CD14-positive monocyte (primary cell): Measurements from ENCODE around the gene TSPYL1. TPM values are rescaled to one million over a fixed set of nuclear protein-coding genes. Genes with fewer than 3 reads are reported as not detected.
A peak's percentile ranks its signal among the peaks of the same experiment; 100 is the strongest.

Experiments
- DNase-seq, 3 donors: peaks; one replicate each; pipeline ENCODE4 v3.0.0-alpha.2; 2011 to 2022
- H2AFZ ChIP-seq: 2 replicates; pipeline ENCODE4 v1.6.0; 2012; ENCODE audit warnings: mild to moderate bottlenecking, low read depth, low read length, inconsistent platforms; ENCODE audit not compliant: insufficient read depth, poor library complexity, severe bottlenecking
- H3K27ac ChIP-seq, 2 donors: 1 replicate in 1 of 2; 2 replicates in 1 of 2; pipeline ENCODE4 v1.5.1; 2012 to 2013; ENCODE audit warnings: low read length in 2 of 2, control low read depth in 1 of 2, inconsistent platforms in 1 of 2, low read depth in 1 of 2, mild to moderate bottlenecking in 1 of 2
- H3K27me3 ChIP-seq, 2 donors: one replicate each; pipeline versions ENCODE4 v1.6.0 to v1.6.1; 2011 to 2013; ENCODE audit warnings: low read length in 2 of 2; ENCODE audit not compliant: control insufficient read depth in 2 of 2, insufficient read depth in 2 of 2
- H3K36me3 ChIP-seq, 2 donors: replicated peaks in 1 of 2; 1 replicate in 1 of 2; 2 replicates in 1 of 2; pipeline versions ENCODE4 v1.5.1 to v1.6.1; 2012 to 2013; ENCODE audit warnings: low read length in 2 of 2, control low read depth in 1 of 2, inconsistent platforms in 1 of 2, mild to moderate bottlenecking in 1 of 2; ENCODE audit not compliant: insufficient read depth in 2 of 2, control insufficient read depth in 1 of 2
- H3K4me1 ChIP-seq, 2 donors: 1 replicate in 1 of 2; 2 replicates in 1 of 2; pipeline versions ENCODE4 v1.5.1 to v1.6.1; 2012 to 2013; ENCODE audit warnings: low read length in 2 of 2, control low read depth in 1 of 2, inconsistent platforms in 1 of 2, mild to moderate bottlenecking in 1 of 2, moderate library complexity in 1 of 2; ENCODE audit not compliant: insufficient read depth in 2 of 2, control insufficient read depth in 1 of 2
- H3K4me2 ChIP-seq: replicated peaks from 2 replicates; pipeline ENCODE3; 2012; ENCODE audit warnings: low read length, moderate library complexity, mild to moderate bottlenecking; ENCODE audit not compliant: poor library complexity, severe bottlenecking; ENCODE audit errors: extremely low read depth
- H3K4me3 ChIP-seq, 3 experiments: fragments of 200-600 bp in 1 of 3; sonication (generic) in 1 of 3; replicated peaks in 1 of 3; 1 replicate in 2 of 3; 2 replicates in 1 of 3; pipeline ENCODE4 v1.5.1; 2011 to 2013; ENCODE audit warnings: low read length in 3 of 3, mild to moderate bottlenecking in 3 of 3, control low read depth in 2 of 3, low read depth in 2 of 3, inconsistent platforms in 1 of 3, moderate library complexity in 1 of 3
- H3K79me2 ChIP-seq: 2 replicates; pipeline ENCODE4 v1.6.0; 2012; ENCODE audit warnings: mild to moderate bottlenecking, control low read depth, inconsistent platforms, low read length, moderate library complexity; ENCODE audit not compliant: insufficient read depth
- H3K9ac ChIP-seq: 2 replicates; pipeline ENCODE4 v1.6.0; 2017; ENCODE audit warnings: low read length, mild to moderate bottlenecking; ENCODE audit not compliant: insufficient read depth, poor library complexity, severe bottlenecking
- H3K9me3 ChIP-seq, 2 donors: replicated peaks in 1 of 2; 1 replicate in 1 of 2; 2 replicates in 1 of 2; pipeline versions ENCODE4 v1.5.1 to v1.6.1; 2012 to 2013; ENCODE audit warnings: low read length in 2 of 2, control low read depth in 1 of 2; ENCODE audit not compliant: control insufficient read depth in 1 of 2, insufficient read depth in 1 of 2
- H4K20me1 ChIP-seq: 2 replicates; pipeline ENCODE4 v1.6.0; 2012; ENCODE audit warnings: mild to moderate bottlenecking, low read length, control low read depth, moderate library complexity; ENCODE audit not compliant: insufficient read depth
- H3K27ac Mint-ChIP-seq, 7 donors: one replicate each; pipeline ENCODE4 v1.8.0; 2020; ENCODE audit warnings: mild to moderate bottlenecking in 7 of 7, mixed read lengths in 7 of 7, moderate library complexity in 6 of 7, inconsistent platforms in 2 of 7
- H3K27me3 Mint-ChIP-seq, 3 donors: one replicate each; pipeline ENCODE4 v1.8.0; 2021 to 2022; ENCODE audit warnings: low read depth in 3 of 3, mild to moderate bottlenecking in 3 of 3, mixed read lengths in 3 of 3, moderate library complexity in 3 of 3, inconsistent platforms in 1 of 3
- H3K36me3 Mint-ChIP-seq, 2 donors: one replicate each; pipeline ENCODE4 v1.8.0; 2020; ENCODE audit warnings: mixed read lengths in 2 of 2, inconsistent platforms in 1 of 2, mild to moderate bottlenecking in 1 of 2
- H3K4me1 Mint-ChIP-seq: one replicate; pipeline ENCODE4 v1.8.0; 2020; ENCODE audit warnings: mild to moderate bottlenecking, mixed read lengths
- H3K4me3 Mint-ChIP-seq, 2 donors: one replicate each; pipeline ENCODE4 v1.8.0; 2020; ENCODE audit warnings: mild to moderate bottlenecking in 2 of 2, mixed read lengths in 2 of 2, moderate library complexity in 1 of 2
- H3K9me3 Mint-ChIP-seq, 7 donors: one replicate each; pipeline ENCODE4 v1.8.0; 2020 to 2022; ENCODE audit warnings: mixed read lengths in 7 of 7, mild to moderate bottlenecking in 6 of 7, moderate library complexity in 6 of 7, inconsistent platforms in 2 of 7
- WGBS: methylation state at CpG from one replicate; pipeline ENCODE4 v1.1.5; 2013; ENCODE audit warnings: missing lambda C conversion rate; ENCODE audit not compliant: insufficient coverage; 5-methylcytosine and 5-hydroxymethylcytosine counted together
- intact Hi-C, 2 donors: fragments of 100-400 bp; cut with micrococcal nuclease; formaldehyde crosslinking; loops; one replicate each; pipeline versions ENCODE4 v1.15.0 to v1.15.1; 2023
- polyA plus RNA-seq, 3 donors: library from polyadenylated mRNA; depleted of rRNA in 1 of 3; unstranded in 2 of 3; stranded (reverse) in 1 of 3; fragments of 300-500 nt in 2 of 3; fragments of >200 nt in 1 of 3; fragmentation: Illumina TruSeq in 2 of 3; gene quantifications; 1 replicate in 2 of 3; 2 replicates in 1 of 3; pipeline ENCODE4 v1.2.3, GENCODE V29; 2012 to 2021
- TF ChIP-seq, protein P1 (sequence below): fragments of 200-600 bp; IDR thresholded peaks from one replicate; pipeline ENCODE4 v1.8.0; 2022; ENCODE audit warnings: antibody characterized with exemption, mild to moderate bottlenecking

TSPYL1 gene
- polyA plus RNA-seq, 3 donors: 19.6 to 21.0 (median 20.0) TPM

DNA sequence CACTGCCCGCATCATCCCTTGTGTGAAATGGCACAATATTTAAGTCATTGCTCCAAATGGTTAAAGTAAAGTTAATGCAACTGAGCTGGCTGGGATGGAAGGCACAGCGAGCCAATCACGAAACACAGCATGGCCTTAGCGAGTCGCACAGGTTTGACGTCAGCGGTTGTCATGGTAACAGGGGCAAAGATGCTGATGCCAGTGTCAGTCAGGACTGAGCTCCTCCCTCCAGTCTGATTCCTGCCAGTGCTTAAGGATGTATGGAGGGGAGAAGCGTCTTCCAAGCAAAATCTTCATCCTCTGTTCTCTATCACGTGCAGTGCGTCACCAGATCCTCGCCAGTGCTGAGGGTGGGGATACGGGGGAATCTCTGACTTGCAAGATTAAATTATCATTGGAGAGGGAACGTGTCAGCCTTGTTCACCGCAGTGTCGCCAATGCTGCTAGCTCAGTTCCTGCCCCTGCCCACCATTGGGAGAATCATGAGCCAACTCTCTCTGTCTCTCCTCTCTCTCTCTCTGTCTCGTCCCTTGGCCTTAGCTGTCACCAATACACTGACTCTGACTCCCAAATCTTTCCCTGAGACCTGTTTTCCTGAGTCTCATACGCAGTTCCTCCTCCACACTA is 50.3 kb downstream of the TSPYL1 start:
- H3K27me3 Mint-ChIP-seq: peaks cover 0 to 2% (median 0%) of the 10 kb centered on the region in 3 donors
- TF ChIP-seq, protein P1, sequence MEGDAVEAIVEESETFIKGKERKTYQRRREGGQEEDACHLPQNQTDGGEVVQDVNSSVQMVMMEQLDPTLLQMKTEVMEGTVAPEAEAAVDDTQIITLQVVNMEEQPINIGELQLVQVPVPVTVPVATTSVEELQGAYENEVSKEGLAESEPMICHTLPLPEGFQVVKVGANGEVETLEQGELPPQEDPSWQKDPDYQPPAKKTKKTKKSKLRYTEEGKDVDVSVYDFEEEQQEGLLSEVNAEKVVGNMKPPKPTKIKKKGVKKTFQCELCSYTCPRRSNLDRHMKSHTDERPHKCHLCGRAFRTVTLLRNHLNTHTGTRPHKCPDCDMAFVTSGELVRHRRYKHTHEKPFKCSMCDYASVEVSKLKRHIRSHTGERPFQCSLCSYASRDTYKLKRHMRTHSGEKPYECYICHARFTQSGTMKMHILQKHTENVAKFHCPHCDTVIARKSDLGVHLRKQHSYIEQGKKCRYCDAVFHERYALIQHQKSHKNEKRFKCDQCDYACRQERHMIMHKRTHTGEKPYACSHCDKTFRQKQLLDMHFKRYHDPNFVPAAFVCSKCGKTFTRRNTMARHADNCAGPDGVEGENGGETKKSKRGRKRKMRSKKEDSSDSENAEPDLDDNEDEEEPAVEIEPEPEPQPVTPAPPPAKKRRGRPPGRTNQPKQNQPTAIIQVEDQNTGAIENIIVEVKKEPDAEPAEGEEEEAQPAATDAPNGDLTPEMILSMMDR: no peak
- no peaks in the 10 kb centered on the region for H3K79me2 ChIP-seq
- peak in 1 of 3 donors; percentile 6 for DNase-seq
- 97% methylated on average over 10 of the region's 17 CpGs for WGBS
- H3K4me1 ChIP-seq: no peaks in the 10 kb centered on the region
- H3K36me3 ChIP-seq: peaks cover 0 to 8% of the 10 kb centered on the region in 2 donors
- H3K4me3 ChIP-seq: no peak overlapping the region
- intact Hi-C loops: no loop called here
- H2AFZ ChIP-seq: no peak overlapping the region
- H3K4me2 ChIP-seq: no peak overlapping the region
- no peaks in the 10 kb centered on the region for H3K9me3 ChIP-seq
- no peaks in the 10 kb centered on the region for H4K20me1 ChIP-seq
- H3K9ac ChIP-seq: no peak overlapping the region
- H3K4me3 Mint-ChIP-seq: no peak overlapping the region
- H3K9me3 Mint-ChIP-seq: no peaks in the 10 kb centered on the region
- no peaks in the 10 kb centered on the region for H3K4me1 Mint-ChIP-seq
- H3K36me3 Mint-ChIP-seq: peaks cover 14 to 20% of the 10 kb centered on the region in 2 donors
- H3K27ac Mint-ChIP-seq: no peak overlapping the region
- H3K27me3 ChIP-seq: no peaks in the 10 kb centered on the region
- no peak overlapping the region for H3K27ac ChIP-seq

Other genes with a start within 250 kb of the TSPYL1 start
- not detected for gene FRK, start 219.0 kb downstream of the TSPYL1 start, polyA plus RNA-seq
- 10 to 100 TPM; 18.2 to 39.0 (median 28.3) TPM for gene NT5DC1, start 179.1 kb downstream of the TSPYL1 start, polyA plus RNA-seq
- not detected for gene COL10A1, start 153.8 kb downstream of the TSPYL1 start, polyA plus RNA-seq
- gene TSPYL4, start 25.9 kb downstream of the TSPYL1 start, polyA plus RNA-seq: 1 to 10 TPM; 1.8 to 3.6 (median 2.2) TPM
- gene DSE, start 91.0 kb upstream of the TSPYL1 start, polyA plus RNA-seq: 10 to 100 TPM; 14.6 to 36.5 (median 28.4) TPM
- gene CALHM6, start 181.4 kb upstream of the TSPYL1 start, polyA plus RNA-seq: 100 to 1,000 TPM in 2 of 3 donors, 10 to 100 TPM in 1; 47.7 to 367 (median 261) TPM
- under 1 TPM in 1 of 3 donors, not detected in 2; 0.01 TPM for gene CALHM5, start 231.7 kb upstream of the TSPYL1 start, polyA plus RNA-seq